ENCODE measurements around the gene GCC1.

GCC1 gene

GRCh38 chr7:127585044-127585953 is at the start of gene GCC1:
GCC1 (minus strand) TSS chr7:127585596; CDS start chr7:127585182, 414 bp downstream.
- peak; percentile 43 for DNase-seq (ENCODE audit: low read depth)

- no peak for DNase-seq (ENCODE audit: low read depth)
Measured at GRCh38 chr7:127632276-127632910, 47.0 kb upstream of the GCC1 start.

GRCh38 chr7:127629268-127629854 is 44.0 kb upstream of the GCC1 start:
- DNase-seq (ENCODE audit: low read depth): no peak

GRCh38 chr7:127628445-127628844 is 43.0 kb upstream of the GCC1 start:
- DNase-seq (ENCODE audit: low read depth): no peak

- DNase-seq (ENCODE audit: low read depth): no peak
Measured at GRCh38 chr7:127625331-127625730, 39.9 kb upstream of the GCC1 start.

- no peak for DNase-seq (ENCODE audit: low read depth)
Measured at GRCh38 chr7:127620406-127621233, 35.2 kb upstream of the GCC1 start.

GRCh38 chr7:127619681-127620405 is 34.4 kb upstream of the GCC1 start:
- DNase-seq (ENCODE audit: low read depth): no peak

- DNase-seq (ENCODE audit: low read depth): no peak
Measured at GRCh38 chr7:127618775-127619174, 33.4 kb upstream of the GCC1 start.

GRCh38 chr7:127618042-127618441 is 32.6 kb upstream of the GCC1 start, which contains the start of gene PAX4:
PAX4 (minus strand) TSS chr7:127618142; CDS start chr7:127615928, 2,214 bp downstream.
- DNase-seq (ENCODE audit: low read depth): no peak

GRCh38 chr7:127616724-127617123 is 31.3 kb upstream of the GCC1 start:
- no peak for DNase-seq (ENCODE audit: low read depth)

- no peak for DNase-seq (ENCODE audit: low read depth)
Measured at GRCh38 chr7:127612263-127612662, 26.9 kb upstream of the GCC1 start.

GRCh38 chr7:127609297-127609696 is 23.9 kb upstream of the GCC1 start:
- no peak for DNase-seq (ENCODE audit: low read depth)

GRCh38 chr7:127608446-127608845 is 23.1 kb upstream of the GCC1 start:
- no peak for DNase-seq (ENCODE audit: low read depth)

GRCh38 chr7:127600885-127601284 is 15.5 kb upstream of the GCC1 start:
- DNase-seq (ENCODE audit: low read depth): no peak

- DNase-seq (ENCODE audit: low read depth): no peak
Measured at GRCh38 chr7:127598318-127598717, 12.9 kb upstream of the GCC1 start.

- no peak for DNase-seq (ENCODE audit: low read depth)
Measured at GRCh38 chr7:127595737-127596136, 10.3 kb upstream of the GCC1 start.

GRCh38 chr7:127594490-127594889 is 9.1 kb upstream of the GCC1 start:
- no peak for DNase-seq (ENCODE audit: low read depth)

GRCh38 chr7:127592550-127592949 is 7.2 kb upstream of the GCC1 start:
- no peak for DNase-seq (ENCODE audit: low read depth)

GRCh38 chr7:127591591-127591990 is 6.2 kb upstream of the GCC1 start:
- no peak for DNase-seq (ENCODE audit: low read depth)

- DNase-seq (ENCODE audit: low read depth): no peak
Measured at GRCh38 chr7:127591189-127591588, 5.8 kb upstream of the GCC1 start.

- no peak for DNase-seq (ENCODE audit: low read depth)
Measured at GRCh38 chr7:127589896-127590295, 4.5 kb upstream of the GCC1 start.
